HG02981 (cell line): ENCODE measurements around the gene GLYAT.

ENCODE experiments used
- ATAC-seq: cut with Tn5 transposase; IDR thresholded peaks from one replicate; pipeline ENCODE4 v1.9.1; 2021; ENCODE audit warnings: mild to moderate bottlenecking, moderate library complexity; ENCODE audit not compliant: unreplicated experiment

GLYAT gene

GRCh38 chr11:58731819-58732218, at the start of gene GLYAT:
GLYAT (minus strand) TSS chr11:58731943; CDS start chr11:58724496, 7,447 bp downstream.
- ATAC-seq = no peak

- no peak for ATAC-seq
These were observed 49.6 kb upstream of the GLYAT start for GRCh38 chr11:58781345-58781744.

GRCh38 chr11:58780578-58780977, 48.8 kb upstream of the GLYAT start:
- no peak for ATAC-seq

- ATAC-seq = no peak
These were observed 45.4 kb upstream of the GLYAT start for GRCh38 chr11:58776891-58777710.

- ATAC-seq = no peak
These were observed 43.4 kb upstream of the GLYAT start for GRCh38 chr11:58775066-58775708.

- no peak for ATAC-seq
These were observed 42.4 kb upstream of the GLYAT start for GRCh38 chr11:58774164-58774593.

GRCh38 chr11:58773337-58773736, 41.6 kb upstream of the GLYAT start:
- no peak for ATAC-seq

- no peak for ATAC-seq
These were observed 40.9 kb upstream of the GLYAT start for GRCh38 chr11:58772329-58773285.

GRCh38 chr11:58771458-58771855, 39.7 kb upstream of the GLYAT start:
- no peak for ATAC-seq

- ATAC-seq = no peak
These were observed 39.1 kb upstream of the GLYAT start for GRCh38 chr11:58770627-58771457.

- ATAC-seq = no peak
These were observed 38.4 kb upstream of the GLYAT start for GRCh38 chr11:58770166-58770565.

GRCh38 chr11:58769308-58769707, 37.6 kb upstream of the GLYAT start:
- ATAC-seq = no peak

GRCh38 chr11:58768137-58768536, 36.4 kb upstream of the GLYAT start:
- no peak for ATAC-seq

GRCh38 chr11:58765078-58765477, 33.3 kb upstream of the GLYAT start:
- ATAC-seq = no peak

- no peak for ATAC-seq
These were observed 31.4 kb upstream of the GLYAT start for GRCh38 chr11:58763120-58763490.

GRCh38 chr11:58762284-58763119, 30.8 kb upstream of the GLYAT start:
- no peak for ATAC-seq

- no peak for ATAC-seq
These were observed 25.7 kb upstream of the GLYAT start for GRCh38 chr11:58757439-58757838.

- ATAC-seq = no peak
These were observed 14.1 kb upstream of the GLYAT start for GRCh38 chr11:58745705-58746364.
